Measurements from ENCODE around the gene ETDB.

GRCh38 chrX:135099493-135099783 lies 20.9 kb downstream of the ETDB start:
- TF ChIP-seq, protein P1, sequence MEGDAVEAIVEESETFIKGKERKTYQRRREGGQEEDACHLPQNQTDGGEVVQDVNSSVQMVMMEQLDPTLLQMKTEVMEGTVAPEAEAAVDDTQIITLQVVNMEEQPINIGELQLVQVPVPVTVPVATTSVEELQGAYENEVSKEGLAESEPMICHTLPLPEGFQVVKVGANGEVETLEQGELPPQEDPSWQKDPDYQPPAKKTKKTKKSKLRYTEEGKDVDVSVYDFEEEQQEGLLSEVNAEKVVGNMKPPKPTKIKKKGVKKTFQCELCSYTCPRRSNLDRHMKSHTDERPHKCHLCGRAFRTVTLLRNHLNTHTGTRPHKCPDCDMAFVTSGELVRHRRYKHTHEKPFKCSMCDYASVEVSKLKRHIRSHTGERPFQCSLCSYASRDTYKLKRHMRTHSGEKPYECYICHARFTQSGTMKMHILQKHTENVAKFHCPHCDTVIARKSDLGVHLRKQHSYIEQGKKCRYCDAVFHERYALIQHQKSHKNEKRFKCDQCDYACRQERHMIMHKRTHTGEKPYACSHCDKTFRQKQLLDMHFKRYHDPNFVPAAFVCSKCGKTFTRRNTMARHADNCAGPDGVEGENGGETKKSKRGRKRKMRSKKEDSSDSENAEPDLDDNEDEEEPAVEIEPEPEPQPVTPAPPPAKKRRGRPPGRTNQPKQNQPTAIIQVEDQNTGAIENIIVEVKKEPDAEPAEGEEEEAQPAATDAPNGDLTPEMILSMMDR (IDR thresholded peaks at IDR 0.05): no peak
- no peak for TF ChIP-seq POLR2A (IDR thresholded peaks at IDR 0.05)
